Measurements from ENCODE around the gene EDARADD.

The EDARADD gene

DNA sequence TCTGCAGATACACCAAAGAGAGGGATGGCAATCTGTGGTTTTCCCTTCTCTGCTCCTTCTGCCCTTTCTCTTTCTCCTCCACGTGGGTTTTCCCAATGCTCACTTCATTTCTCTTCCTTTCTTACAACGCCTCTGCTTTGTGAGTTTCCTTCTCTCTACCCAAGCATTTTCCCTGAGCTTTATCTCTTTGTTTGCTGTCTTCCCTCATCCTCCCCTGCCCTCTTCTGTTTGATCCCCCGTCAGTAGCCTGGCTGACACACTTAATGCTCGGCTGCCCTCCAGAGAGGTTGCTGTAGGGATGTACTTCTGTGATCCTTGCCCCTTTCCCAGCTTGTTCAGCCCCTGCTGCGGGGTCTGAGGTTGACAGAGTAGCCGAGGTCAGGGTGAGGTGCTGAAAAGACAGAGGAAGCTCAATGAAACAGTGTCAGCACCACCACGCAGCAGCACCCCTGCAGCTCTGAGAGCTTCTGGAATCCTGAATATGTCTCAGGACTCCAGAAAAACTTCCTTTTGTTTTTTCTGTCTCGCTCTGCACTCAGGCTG lies 6.0 kb downstream of the EDARADD start:
- no peaks in the 10 kb centered on the region for H4K20me1 ChIP-seq (ENCODE audit: insufficient read depth, low read length)
- H3K4me1 ChIP-seq (ENCODE audit: insufficient read depth, low read length), result peaks cover 11% of the 10 kb centered on the region
- H3K4me3 ChIP-seq (ENCODE audit: low read depth in 1 of 2, low read length in 2 of 2), result no peak overlapping the region
- no peaks in the 10 kb centered on the region for H3K36me3 ChIP-seq (ENCODE audit: insufficient read depth, low read length)
- no peak overlapping the region for H3K9ac ChIP-seq (ENCODE audit: low read depth, low read length)
- no peaks in the 10 kb centered on the region for H3K79me2 ChIP-seq (ENCODE audit: insufficient read depth, low read length)
- no peak for DNase-seq
- no peak overlapping the region for H3K27ac ChIP-seq (ENCODE audit: low read length)
- H2AFZ ChIP-seq (ENCODE audit: low read depth, low read length), result no peak overlapping the region
- ATAC-seq (ENCODE audit: insufficient read depth, low read depth), result no peak
- TF ChIP-seq, protein P1, sequence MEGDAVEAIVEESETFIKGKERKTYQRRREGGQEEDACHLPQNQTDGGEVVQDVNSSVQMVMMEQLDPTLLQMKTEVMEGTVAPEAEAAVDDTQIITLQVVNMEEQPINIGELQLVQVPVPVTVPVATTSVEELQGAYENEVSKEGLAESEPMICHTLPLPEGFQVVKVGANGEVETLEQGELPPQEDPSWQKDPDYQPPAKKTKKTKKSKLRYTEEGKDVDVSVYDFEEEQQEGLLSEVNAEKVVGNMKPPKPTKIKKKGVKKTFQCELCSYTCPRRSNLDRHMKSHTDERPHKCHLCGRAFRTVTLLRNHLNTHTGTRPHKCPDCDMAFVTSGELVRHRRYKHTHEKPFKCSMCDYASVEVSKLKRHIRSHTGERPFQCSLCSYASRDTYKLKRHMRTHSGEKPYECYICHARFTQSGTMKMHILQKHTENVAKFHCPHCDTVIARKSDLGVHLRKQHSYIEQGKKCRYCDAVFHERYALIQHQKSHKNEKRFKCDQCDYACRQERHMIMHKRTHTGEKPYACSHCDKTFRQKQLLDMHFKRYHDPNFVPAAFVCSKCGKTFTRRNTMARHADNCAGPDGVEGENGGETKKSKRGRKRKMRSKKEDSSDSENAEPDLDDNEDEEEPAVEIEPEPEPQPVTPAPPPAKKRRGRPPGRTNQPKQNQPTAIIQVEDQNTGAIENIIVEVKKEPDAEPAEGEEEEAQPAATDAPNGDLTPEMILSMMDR (IDR thresholded peaks at IDR 0.05; ENCODE audit: borderline replicate concordance, extremely low read depth, low read length, poor library complexity, severe bottlenecking), result no peak
- no peak for TF ChIP-seq EZH2 (IDR thresholded peaks at IDR 0.05; ENCODE audit: borderline replicate concordance, low read depth, low read length, severe bottlenecking)
- peaks cover 28% of the 10 kb centered on the region for H3K27me3 ChIP-seq (ENCODE audit: insufficient read depth, low read length, poor library complexity)
- H3K4me2 ChIP-seq (ENCODE audit: insufficient read depth, low read length), result no peak overlapping the region
- H3K9me3 ChIP-seq (ENCODE audit: insufficient read depth, low read length, severe bottlenecking), result no peaks in the 10 kb centered on the region

DNA sequence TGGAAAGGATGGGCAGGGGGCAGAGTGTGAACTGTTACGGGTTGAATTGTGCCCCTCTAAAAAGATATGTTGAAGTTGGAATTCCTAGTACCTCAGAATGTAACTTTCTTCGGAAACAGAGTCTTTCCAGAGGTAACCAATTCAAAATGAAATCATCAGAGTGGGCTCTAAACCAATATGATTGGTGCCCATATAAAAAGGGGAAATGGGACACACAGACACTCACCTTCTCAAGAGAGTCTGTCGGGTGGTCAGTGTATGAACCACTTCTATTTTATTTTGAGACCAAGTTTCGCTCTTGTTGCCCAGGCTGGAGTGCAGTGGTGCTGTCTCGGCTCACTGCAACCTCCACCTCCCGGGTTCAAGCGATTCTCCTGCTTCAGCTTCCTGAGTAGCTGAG lies 7.6 kb downstream of the EDARADD start:
- Histone ChIP-seq H3K27me3 (ENCODE audit: insufficient read depth, low read length, poor library complexity) (peaks cover 12% of the 10 kb centered on the region), H3K79me2 (ENCODE audit: insufficient read depth, low read length) (no peaks in the 10 kb centered on the region), H2AFZ (ENCODE audit: low read depth, low read length) (no peak overlapping the region), H3K4me1 (ENCODE audit: insufficient read depth, low read length) (no peaks in the 10 kb centered on the region), H3K9me3 (ENCODE audit: insufficient read depth, low read length, severe bottlenecking) (no peaks in the 10 kb centered on the region), H3K27ac (ENCODE audit: low read length) (no peak overlapping the region), H4K20me1 (ENCODE audit: insufficient read depth, low read length) (no peaks in the 10 kb centered on the region), H3K4me3 (ENCODE audit: low read depth in 1 of 2, low read length in 2 of 2) (no peak overlapping the region), H3K36me3 (ENCODE audit: insufficient read depth, low read length) (no peaks in the 10 kb centered on the region), H3K4me2 (ENCODE audit: insufficient read depth, low read length) (no peak overlapping the region), H3K9ac (ENCODE audit: low read depth, low read length) (no peak overlapping the region)
- TF ChIP-seq EZH2 (IDR thresholded peaks at IDR 0.05; ENCODE audit: borderline replicate concordance, low read depth, low read length, severe bottlenecking), result no peak
- TF ChIP-seq, protein P1 (IDR thresholded peaks at IDR 0.05; ENCODE audit: borderline replicate concordance, extremely low read depth, low read length, poor library complexity, severe bottlenecking), result no peak
- DNase-seq (no peak), ATAC-seq (ENCODE audit: insufficient read depth, low read depth) (no peak)

DNA sequence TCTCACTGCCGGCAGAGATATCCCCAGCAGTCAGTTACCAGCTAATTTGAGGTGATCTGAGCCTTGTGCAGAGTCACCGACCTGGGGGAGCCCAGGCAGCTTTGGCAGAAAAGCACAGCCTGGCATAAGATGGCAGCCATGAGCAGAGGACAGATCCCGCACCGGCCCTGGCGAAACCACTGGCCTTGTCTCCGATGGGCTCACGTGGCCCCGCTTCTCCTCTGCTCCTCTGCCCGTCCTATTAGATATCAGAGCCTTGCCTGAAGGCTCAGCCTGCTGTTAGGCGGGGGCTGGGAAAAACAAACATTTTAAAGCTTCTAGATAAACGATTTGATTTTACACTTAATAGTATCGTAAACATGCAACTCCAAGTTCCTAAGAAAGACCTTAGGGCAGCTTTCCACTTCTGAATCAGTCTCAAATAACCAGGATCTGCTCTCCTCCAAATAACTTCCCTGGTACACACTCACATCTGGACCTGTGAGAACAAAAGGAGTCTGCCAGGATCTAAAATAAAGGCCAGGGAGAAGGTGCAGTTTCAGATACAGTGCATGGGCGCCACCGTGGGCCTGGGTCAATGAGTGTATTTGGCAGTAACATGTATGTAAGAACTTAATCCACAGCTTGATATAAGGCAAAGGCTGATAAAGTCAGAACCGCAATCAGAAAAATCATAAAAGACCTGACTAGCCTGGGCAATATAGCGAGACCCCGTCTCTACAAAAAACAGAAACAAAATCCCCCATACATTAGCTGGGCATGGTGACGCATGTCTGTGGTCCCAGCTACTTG lies 10.0 kb downstream of the EDARADD start:
- Histone ChIP-seq H2AFZ (ENCODE audit: low read depth, low read length) (no peak overlapping the region), H3K27me3 (ENCODE audit: insufficient read depth, low read length, poor library complexity) (peaks cover 3% of the 10 kb centered on the region), H3K4me2 (ENCODE audit: insufficient read depth, low read length) (no peak overlapping the region), H3K36me3 (ENCODE audit: insufficient read depth, low read length) (no peaks in the 10 kb centered on the region), H3K9ac (ENCODE audit: low read depth, low read length) (no peak overlapping the region), H3K27ac (ENCODE audit: low read length) (no peak overlapping the region), H3K4me1 (ENCODE audit: insufficient read depth, low read length) (no peaks in the 10 kb centered on the region), H3K9me3 (ENCODE audit: insufficient read depth, low read length, severe bottlenecking) (no peaks in the 10 kb centered on the region), H4K20me1 (ENCODE audit: insufficient read depth, low read length) (no peaks in the 10 kb centered on the region), H3K4me3 (ENCODE audit: low read depth in 1 of 2, low read length in 2 of 2) (no peak overlapping the region), H3K79me2 (ENCODE audit: insufficient read depth, low read length) (no peaks in the 10 kb centered on the region)
- TF ChIP-seq, protein P1 (IDR thresholded peaks at IDR 0.05; ENCODE audit: borderline replicate concordance, extremely low read depth, low read length, poor library complexity, severe bottlenecking), result no peak
- TF ChIP-seq EZH2 (IDR thresholded peaks at IDR 0.05; ENCODE audit: borderline replicate concordance, low read depth, low read length, severe bottlenecking), result no peak
- no peak for DNase-seq
- ATAC-seq (ENCODE audit: insufficient read depth, low read depth), result no peak
